ENCODE data around the gene SLC2A11. TPM values are rescaled to one million over a fixed set of nuclear protein-coding genes. Genes with fewer than 3 reads are reported as not detected.

The SLC2A11 gene
- total and polyA plus RNA-seq, 4 donors: 3.4 to 9.0 (median 4.3) TPM

DNA sequence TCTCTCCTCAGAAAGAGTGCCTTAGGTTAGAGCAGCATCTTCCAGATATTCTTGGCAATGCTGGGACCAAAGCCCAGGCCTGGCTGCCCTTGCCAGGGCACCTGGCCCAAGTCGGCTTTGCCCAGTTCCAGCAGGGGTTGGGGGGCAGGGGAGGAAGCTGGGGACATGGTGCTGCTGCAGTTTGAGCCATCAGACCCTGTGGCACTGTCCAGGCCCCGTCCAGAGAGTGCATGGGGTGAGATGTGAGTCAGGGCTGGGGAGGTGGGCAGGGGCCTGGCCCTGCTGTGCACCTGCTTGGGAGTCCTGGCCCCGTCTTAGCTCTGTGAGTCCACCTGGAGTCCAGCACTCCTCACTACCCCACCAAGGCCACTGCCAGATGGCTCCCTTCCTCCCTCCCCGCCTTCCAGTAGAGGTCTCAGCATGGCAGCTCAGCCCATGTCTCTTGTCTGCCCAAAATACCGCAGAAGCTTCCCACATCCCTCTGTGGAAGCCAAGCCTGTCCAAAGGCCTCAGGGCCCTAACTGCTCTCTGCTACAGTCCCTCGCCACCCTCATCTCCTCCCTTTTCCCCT, 35.5 kb upstream of the SLC2A11 start:
- DNase-seq (ENCODE audit: low spot score): no peak
- Histone ChIP-seq H3K27me3 (ENCODE audit: control insufficient read depth in 4 of 4, insufficient read depth in 4 of 4, low read length in 3 of 4) (no peaks in the 10 kb centered on the region), H3K4me3 (ENCODE audit: low read depth in 1 of 3, low read length in 3 of 3) (no peak overlapping the region), H3K4me1 (ENCODE audit: control insufficient read depth in 4 of 4, insufficient read depth in 4 of 4, low read length in 3 of 4) (no peaks in the 10 kb centered on the region), H3K36me3 (ENCODE audit: control insufficient read depth in 4 of 4, insufficient read depth in 3 of 4, low read depth in 1 of 4, low read length in 3 of 4) (peaks cover 13 to 70% (median 38%) of the 10 kb centered on the region in 4 donors), H3K9me3 (ENCODE audit: control insufficient read depth in 4 of 4, low read length in 3 of 4) (no peaks in the 10 kb centered on the region), H3K9ac (ENCODE audit: low read depth in 1 of 2, low read length in 2 of 2) (no peak overlapping the region), H3K27ac (ENCODE audit: low read depth in 1 of 2, low read length in 2 of 2) (no peak overlapping the region)
- TF ChIP-seq, protein P1, sequence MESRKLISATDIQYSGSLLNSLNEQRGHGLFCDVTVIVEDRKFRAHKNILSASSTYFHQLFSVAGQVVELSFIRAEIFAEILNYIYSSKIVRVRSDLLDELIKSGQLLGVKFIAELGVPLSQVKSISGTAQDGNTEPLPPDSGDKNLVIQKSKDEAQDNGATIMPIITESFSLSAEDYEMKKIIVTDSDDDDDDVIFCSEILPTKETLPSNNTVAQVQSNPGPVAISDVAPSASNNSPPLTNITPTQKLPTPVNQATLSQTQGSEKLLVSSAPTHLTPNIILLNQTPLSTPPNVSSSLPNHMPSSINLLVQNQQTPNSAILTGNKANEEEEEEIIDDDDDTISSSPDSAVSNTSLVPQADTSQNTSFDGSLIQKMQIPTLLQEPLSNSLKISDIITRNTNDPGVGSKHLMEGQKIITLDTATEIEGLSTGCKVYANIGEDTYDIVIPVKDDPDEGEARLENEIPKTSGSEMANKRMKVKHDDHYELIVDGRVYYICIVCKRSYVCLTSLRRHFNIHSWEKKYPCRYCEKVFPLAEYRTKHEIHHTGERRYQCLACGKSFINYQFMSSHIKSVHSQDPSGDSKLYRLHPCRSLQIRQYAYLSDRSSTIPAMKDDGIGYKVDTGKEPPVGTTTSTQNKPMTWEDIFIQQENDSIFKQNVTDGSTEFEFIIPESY (IDR thresholded peaks at IDR 0.05): no peak
- TF ChIP-seq RAD21 (IDR thresholded peaks at IDR 0.05) (no peak), HNF4G (IDR thresholded peaks at IDR 0.05) (no peak), SP1 (IDR thresholded peaks at IDR 0.05) (no peak), FOXA1 (IDR thresholded peaks at IDR 0.05) (no peak), GABPA (IDR thresholded peaks at IDR 0.05 in 1 of 2, conservative IDR thresholded peaks at IDR 0.05 in 1 of 2) (no peak), HNF4A (conservative IDR thresholded peaks at IDR 0.05) (no peak), TAF1 (conservative IDR thresholded peaks at IDR 0.05) (no peak), FOXA2 (IDR thresholded peaks at IDR 0.05) (no peak), EGR1 (IDR thresholded peaks at IDR 0.05; ENCODE audit: low read depth in 2 of 2) (no peak), NR2F2 (IDR thresholded peaks at IDR 0.05) (no peak), JUND (IDR thresholded peaks at IDR 0.05) (no peak), RXRA (IDR thresholded peaks at IDR 0.05) (no peak), YY1 (IDR thresholded peaks at IDR 0.05) (no peak)
- TF ChIP-seq, protein P2, sequence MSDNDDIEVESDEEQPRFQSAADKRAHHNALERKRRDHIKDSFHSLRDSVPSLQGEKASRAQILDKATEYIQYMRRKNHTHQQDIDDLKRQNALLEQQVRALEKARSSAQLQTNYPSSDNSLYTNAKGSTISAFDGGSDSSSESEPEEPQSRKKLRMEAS (IDR thresholded peaks at IDR 0.05): no peak
- TF ChIP-seq, protein P3, sequence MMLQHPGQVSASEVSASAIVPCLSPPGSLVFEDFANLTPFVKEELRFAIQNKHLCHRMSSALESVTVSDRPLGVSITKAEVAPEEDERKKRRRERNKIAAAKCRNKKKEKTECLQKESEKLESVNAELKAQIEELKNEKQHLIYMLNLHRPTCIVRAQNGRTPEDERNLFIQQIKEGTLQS (IDR thresholded peaks at IDR 0.05): no peak
- TF ChIP-seq, protein P4, sequence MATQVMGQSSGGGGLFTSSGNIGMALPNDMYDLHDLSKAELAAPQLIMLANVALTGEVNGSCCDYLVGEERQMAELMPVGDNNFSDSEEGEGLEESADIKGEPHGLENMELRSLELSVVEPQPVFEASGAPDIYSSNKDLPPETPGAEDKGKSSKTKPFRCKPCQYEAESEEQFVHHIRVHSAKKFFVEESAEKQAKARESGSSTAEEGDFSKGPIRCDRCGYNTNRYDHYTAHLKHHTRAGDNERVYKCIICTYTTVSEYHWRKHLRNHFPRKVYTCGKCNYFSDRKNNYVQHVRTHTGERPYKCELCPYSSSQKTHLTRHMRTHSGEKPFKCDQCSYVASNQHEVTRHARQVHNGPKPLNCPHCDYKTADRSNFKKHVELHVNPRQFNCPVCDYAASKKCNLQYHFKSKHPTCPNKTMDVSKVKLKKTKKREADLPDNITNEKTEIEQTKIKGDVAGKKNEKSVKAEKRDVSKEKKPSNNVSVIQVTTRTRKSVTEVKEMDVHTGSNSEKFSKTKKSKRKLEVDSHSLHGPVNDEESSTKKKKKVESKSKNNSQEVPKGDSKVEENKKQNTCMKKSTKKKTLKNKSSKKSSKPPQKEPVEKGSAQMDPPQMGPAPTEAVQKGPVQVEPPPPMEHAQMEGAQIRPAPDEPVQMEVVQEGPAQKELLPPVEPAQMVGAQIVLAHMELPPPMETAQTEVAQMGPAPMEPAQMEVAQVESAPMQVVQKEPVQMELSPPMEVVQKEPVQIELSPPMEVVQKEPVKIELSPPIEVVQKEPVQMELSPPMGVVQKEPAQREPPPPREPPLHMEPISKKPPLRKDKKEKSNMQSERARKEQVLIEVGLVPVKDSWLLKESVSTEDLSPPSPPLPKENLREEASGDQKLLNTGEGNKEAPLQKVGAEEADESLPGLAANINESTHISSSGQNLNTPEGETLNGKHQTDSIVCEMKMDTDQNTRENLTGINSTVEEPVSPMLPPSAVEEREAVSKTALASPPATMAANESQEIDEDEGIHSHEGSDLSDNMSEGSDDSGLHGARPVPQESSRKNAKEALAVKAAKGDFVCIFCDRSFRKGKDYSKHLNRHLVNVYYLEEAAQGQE (IDR thresholded peaks at IDR 0.05): no peak
- TF ChIP-seq, protein P5, sequence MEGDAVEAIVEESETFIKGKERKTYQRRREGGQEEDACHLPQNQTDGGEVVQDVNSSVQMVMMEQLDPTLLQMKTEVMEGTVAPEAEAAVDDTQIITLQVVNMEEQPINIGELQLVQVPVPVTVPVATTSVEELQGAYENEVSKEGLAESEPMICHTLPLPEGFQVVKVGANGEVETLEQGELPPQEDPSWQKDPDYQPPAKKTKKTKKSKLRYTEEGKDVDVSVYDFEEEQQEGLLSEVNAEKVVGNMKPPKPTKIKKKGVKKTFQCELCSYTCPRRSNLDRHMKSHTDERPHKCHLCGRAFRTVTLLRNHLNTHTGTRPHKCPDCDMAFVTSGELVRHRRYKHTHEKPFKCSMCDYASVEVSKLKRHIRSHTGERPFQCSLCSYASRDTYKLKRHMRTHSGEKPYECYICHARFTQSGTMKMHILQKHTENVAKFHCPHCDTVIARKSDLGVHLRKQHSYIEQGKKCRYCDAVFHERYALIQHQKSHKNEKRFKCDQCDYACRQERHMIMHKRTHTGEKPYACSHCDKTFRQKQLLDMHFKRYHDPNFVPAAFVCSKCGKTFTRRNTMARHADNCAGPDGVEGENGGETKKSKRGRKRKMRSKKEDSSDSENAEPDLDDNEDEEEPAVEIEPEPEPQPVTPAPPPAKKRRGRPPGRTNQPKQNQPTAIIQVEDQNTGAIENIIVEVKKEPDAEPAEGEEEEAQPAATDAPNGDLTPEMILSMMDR (IDR thresholded peaks at IDR 0.05; ENCODE audit: low read depth, low read length, missing input control): no peak
- WGBS: 90% methylated on average over 6 of the region's 6 CpGs

All from liver (tissue), 9 donors.